Activated CD4-positive, alpha-beta T cell treated with anti-CD3 and anti-CD28 coated beads for 48 hours (primary cell): ENCODE measurements around the gene S100A2.

Source experiments
- DNase-seq: peaks from one replicate; pipeline ENCODE4 v3.0.0-alpha.2; 2020

The S100A2 gene

DNA sequence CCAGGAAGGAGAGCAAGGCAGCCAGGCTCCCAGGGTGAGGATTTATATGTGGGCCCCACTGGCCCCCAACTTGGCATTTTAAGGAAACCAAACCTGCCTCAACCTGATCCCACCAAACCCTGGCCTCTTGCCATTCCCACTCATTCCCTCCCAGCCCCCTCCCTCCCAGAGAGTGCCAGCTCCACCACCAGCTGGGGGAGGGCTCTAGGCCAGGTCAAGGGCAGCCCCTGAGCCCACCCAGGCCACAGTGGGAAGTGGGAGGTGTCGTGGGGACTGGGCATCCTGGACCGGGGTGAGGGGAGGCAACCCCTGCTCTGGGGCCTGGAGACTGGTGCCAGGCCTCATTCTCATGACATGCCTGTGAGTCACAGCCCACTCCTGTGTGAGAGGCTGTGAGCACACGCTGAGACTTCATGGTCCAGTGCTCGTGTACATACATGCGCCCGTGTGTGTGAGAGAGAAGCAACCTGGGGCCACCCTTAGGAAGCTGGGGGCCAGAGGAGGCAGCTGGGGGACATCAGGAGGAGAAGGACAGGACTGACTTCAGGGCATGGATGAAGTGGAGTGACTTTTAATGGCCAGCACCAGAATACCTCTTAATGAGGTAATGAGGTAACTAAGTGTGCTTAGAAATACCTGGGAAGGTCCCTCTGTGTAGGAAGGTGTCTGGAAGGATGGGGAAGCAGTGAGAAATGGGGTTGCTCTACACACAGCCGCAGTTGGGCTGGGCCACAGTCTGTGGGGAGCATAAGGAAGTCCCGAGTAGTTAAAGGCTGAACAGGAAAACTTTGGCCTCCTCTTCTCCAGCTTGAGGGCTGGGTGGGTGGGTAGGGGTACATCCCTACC, at the start of gene S100A2:
TSS of gene S100A2 (minus strand) at position 316 of the 846 bp plus-strand sequence. CDS start 1,967 bp downstream, outside the sequence.
- DNase-seq = peak; percentile 76

GRCh38 chr1:153615406-153615805, 49.8 kb upstream of the S100A2 start:
- no peak for DNase-seq

DNA sequence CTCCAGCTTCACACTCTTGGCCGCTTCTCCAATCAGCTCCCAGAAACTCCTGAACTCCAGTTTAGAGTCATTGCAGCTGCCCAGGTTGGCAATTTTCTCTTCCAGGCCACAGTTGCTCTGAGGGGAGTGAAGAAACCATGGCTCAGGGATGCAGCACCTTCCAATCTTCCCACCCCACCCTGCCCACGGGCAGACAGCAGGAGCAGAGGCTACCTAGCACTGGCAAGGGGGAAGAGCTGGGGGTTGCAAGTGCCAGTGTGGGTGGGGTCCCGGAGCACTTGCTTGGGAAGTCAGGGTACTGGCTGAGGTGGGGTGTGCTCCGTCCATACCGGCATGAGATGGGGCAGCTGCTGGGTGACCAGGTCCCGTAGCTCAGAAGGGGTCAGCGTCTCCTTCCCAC, 49.3 kb upstream of the S100A2 start:
- no peak for DNase-seq

GRCh38 chr1:153614189-153614900, 48.7 kb upstream of the S100A2 start:
- no peak for DNase-seq

GRCh38 chr1:153613406-153613805, 47.8 kb upstream of the S100A2 start:
- no peak for DNase-seq

- DNase-seq = no peak
These were observed 47.2 kb upstream of the S100A2 start, which contains the start of gene S100A16 for GRCh38 chr1:153612755-153613331. S100A16 (minus strand) TSS chr1:153613137; CDS start chr1:153608151, 4,986 bp downstream.

DNA sequence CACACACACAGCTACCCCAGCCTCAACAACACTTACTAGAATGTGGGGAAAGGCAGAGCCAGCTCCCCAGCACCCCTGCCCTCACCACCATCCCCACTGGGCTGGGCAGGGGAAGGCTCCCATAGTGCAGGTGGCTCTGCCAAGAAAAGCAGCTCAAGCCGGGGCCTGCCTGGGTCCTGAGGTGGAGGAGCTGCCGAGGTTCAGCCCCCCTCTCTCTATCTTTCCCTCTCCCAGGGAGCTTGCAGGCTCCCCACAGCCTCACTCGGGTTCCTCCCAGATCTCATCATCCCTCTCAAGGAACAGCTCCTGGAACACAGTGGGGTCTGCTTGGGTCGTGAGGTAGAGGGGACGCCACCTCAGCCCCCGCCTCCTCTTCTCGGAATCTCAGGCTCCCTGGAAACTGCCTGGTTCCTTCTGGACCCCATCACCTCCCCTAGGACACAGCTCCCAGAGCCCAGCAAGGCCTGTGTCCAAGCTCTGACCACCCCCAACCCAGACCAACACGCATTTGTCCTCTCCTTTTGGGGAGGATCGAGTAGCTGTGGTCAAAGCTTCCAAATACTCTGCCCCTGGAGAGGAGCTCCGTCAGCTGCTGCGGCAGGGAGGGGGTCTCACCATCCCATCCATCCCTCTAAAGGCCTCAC, 46.6 kb upstream of the S100A2 start:
- DNase-seq = no peak

- no peak for DNase-seq
These were observed 45.7 kb upstream of the S100A2 start for GRCh38 chr1:153611356-153611755.

GRCh38 chr1:153610811-153611301, 45.2 kb upstream of the S100A2 start:
- DNase-seq = no peak

DNA sequence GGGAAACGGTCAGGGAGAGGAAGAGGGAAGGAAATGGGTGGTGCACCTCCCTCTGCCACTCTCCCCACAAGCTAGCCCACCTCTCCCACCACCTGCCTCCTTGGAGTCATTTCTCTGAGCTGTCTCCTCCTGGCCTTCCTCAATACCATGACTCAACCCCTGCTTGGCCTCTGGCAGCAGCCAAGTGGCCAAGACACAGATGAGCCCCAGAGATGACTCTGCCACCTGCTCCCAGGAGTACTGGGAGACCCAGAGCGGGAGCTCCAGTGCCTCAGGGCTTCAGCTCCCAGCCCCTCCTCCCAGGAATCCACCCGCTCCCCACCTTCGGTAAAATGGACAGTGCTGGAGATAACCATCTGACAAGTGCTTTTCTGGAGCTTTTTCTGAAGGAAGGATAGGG, 44.7 kb upstream of the S100A2 start:
- no peak for DNase-seq

DNA sequence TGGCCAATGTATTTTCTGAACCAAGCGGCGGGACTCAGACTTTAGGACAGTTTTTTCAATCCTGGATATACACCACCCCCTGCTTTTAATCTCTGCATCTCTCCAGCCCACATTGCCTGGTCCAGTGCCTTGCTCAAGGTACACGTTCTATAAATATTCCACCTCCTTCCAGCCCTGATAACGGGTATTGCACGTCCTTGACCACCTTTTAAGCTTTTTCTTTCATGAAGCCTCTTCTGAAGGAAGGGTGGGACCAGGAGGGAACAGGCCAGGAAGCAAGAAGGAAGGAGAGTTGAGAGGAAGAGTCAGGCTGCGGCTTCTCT, 43.9 kb upstream of the S100A2 start:
- no peak for DNase-seq

DNA sequence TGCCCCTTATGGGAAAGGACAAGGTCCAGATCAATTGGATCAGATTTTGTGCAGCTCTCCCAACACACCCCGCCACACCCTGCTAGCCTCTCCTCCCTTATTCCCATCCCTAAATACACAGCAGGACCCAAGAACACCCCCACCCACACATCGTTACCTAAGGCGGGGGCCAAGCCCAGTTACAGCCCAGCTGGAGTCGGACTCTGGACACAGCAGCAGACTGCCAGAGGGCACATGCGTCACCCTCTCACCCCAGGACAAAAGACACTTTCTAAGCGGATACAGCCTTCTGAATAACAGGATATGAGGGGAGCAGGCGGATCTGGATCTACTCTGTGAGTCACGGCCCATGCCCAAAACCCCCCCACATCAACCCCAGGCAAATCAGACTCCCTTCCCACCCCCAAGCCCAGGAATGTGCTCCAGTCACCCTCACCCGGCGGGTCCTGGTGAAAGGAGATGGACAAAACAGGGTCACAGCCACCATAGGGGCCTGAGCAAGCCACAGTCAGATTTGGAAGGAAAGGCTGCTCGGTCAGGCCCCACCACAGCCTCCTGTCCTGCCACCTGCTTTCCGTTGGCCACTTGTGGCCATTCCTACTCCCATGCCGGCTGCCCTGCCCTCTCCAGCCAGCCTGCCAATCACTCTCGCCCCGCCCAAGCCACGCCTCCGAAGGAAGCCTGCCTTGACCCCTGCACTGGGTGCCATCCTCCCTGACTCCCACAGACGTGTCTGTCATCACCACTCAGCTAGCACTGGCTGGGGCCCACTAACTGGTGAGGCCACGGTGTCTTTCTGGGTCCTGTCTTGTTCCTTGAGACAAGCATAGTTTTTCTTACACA, 43.3 kb upstream of the S100A2 start:
- no peak for DNase-seq

- no peak for DNase-seq
These were observed 42.5 kb upstream of the S100A2 start for GRCh38 chr1:153608089-153608682.

DNA sequence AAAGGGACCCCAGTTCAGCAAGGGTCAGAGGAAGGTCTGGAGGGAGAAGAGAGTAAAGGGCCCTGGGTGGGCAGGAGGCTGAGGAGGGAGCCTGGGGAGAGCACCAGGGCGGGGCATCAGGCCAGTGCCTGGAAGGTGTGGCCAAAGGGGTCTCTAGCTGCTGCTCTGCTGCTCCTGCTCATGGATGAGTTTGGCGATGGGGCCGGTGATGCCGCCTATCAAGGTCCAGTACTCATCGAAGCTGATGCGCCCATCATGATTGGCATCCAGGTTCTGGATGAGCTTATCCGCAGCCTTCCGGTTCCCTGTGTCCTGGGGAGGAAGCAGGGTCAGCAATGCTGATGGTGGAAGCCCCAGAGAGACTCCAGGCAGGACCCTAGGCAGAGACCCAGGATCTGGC, 41.7 kb upstream of the S100A2 start:
- no peak for DNase-seq

GRCh38 chr1:153606194-153606593, 40.5 kb upstream of the S100A2 start:
- no peak for DNase-seq

DNA sequence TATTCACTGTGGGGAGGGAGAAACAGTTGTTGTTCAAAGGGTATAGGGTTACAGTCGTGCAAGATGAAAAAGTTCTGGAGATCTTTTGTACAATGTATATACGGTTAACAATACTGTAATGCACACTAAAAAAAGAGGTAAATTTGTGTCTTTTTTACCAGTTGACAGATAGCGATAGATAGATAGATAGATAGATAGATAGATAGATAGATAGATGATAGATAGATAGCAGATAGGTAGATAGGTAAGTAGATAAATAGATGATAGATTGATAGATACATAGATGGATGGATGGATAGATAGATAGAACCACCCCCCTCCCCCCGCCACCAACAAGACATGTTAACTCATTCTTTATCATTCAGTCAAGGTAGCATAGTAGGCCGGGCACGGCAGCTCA, 37.1 kb upstream of the S100A2 start:
- no peak for DNase-seq

GRCh38 chr1:153599847-153600246, 34.2 kb upstream of the S100A2 start:
- no peak for DNase-seq

- DNase-seq = peak; percentile 29
These were observed 32.9 kb upstream of the S100A2 start for GRCh38 chr1:153598309-153599172.

DNA sequence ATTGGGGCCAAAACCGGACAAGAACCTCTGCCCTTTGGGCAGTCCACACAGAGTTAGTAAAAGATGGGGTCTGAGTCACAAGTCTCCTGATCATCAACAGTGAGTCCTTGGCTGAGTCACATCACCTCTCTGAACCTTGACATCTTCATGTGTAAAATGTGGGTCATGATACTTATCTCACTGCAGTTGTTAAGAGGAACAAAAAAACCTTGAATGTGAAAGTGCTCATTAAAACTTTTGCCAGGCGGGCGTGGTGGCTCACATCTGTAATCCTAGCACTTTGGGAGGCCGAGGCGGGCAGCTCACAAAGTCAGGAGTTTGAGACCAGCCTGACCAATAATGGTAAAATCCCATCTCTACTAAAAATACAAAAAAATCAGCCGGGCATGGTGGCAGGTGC, 31.6 kb upstream of the S100A2 start:
- peak; percentile 50 for DNase-seq

- DNase-seq = no peak
These were observed 27.1 kb upstream of the S100A2 start for GRCh38 chr1:153592748-153593147.

- no peak for DNase-seq
These were observed 22.8 kb upstream of the S100A2 start for GRCh38 chr1:153588482-153588881.
